Endodermal cell (in vitro differentiated cells): ENCODE data around the gene PPFIBP2. TPM values are rescaled to one million over a fixed set of nuclear protein-coding genes. Genes with fewer than 3 reads are reported as not detected.

Experiments used
- DNase-seq: peaks from one replicate; pipeline ENCODE4 v3.0.0-alpha.2; 2017
- H3K27ac ChIP-seq: 2 replicates; pipeline ENCODE4 v1.5.1; 2013; ENCODE audit warnings: mild to moderate bottlenecking, low read depth, low read length, moderate library complexity
- H3K27me3 ChIP-seq: 2 replicates; pipeline ENCODE4 v1.6.1; 2013; ENCODE audit warnings: mild to moderate bottlenecking, low read length, moderate library complexity; ENCODE audit not compliant: insufficient read depth, control insufficient read depth, poor library complexity, severe bottlenecking
- H3K36me3 ChIP-seq: 2 replicates; pipeline ENCODE4 v1.7.0; 2013; ENCODE audit warnings: mild to moderate bottlenecking, low read length, moderate library complexity; ENCODE audit not compliant: control insufficient read depth, insufficient read depth
- H3K4me1 ChIP-seq: one replicate; pipeline ENCODE4 v1.7.0; 2013; ENCODE audit warnings: low read length; ENCODE audit not compliant: control insufficient read depth, insufficient read depth
- H3K4me3 ChIP-seq: 2 replicates; pipeline ENCODE4 v1.5.1; 2013; ENCODE audit warnings: mild to moderate bottlenecking, low read length, moderate library complexity
- H3K9ac ChIP-seq: 2 replicates; pipeline ENCODE4 v1.6.1; 2013; ENCODE audit warnings: mild to moderate bottlenecking, low read length, moderate library complexity; ENCODE audit not compliant: poor library complexity, severe bottlenecking; ENCODE audit errors: extremely low read depth
- H3K9me3 ChIP-seq: 2 replicates; pipeline ENCODE4 v1.6.1; 2013; ENCODE audit warnings: mild to moderate bottlenecking, low read length, moderate library complexity; ENCODE audit not compliant: control insufficient read depth
- H3K27ac Mint-ChIP-seq: 2 replicates; pipeline ENCODE4 v1.8.0; 2020; ENCODE audit warnings: mixed read lengths
- H3K27me3 Mint-ChIP-seq: 2 replicates; pipeline ENCODE4 v1.8.0; 2021; ENCODE audit warnings: mild to moderate bottlenecking, mixed read lengths; ENCODE audit not compliant: insufficient read depth
- H3K36me3 Mint-ChIP-seq: 2 replicates; pipeline ENCODE4 v1.8.0; 2020; ENCODE audit warnings: low read depth, mixed read lengths
- H3K4me1 Mint-ChIP-seq: 2 replicates; pipeline ENCODE4 v1.8.0; 2020; ENCODE audit warnings: mixed read lengths
- H3K4me3 Mint-ChIP-seq: 2 replicates; pipeline ENCODE4 v1.8.0; 2020; ENCODE audit warnings: mild to moderate bottlenecking, moderate library complexity, mixed read lengths
- H3K9me3 Mint-ChIP-seq: 2 replicates; pipeline ENCODE4 v1.8.0; 2020; ENCODE audit warnings: mild to moderate bottlenecking, mixed read lengths
- WGBS, 2 experiments: methylation state at CpG; one replicate each; pipeline versions ENCODE4 v1.1.5 to v1.1.7; 2013; ENCODE audit warnings: missing lambda C conversion rate in 2 of 2, mixed read lengths in 1 of 2; ENCODE audit not compliant: insufficient coverage in 1 of 2, insufficient read length in 1 of 2; 5-methylcytosine and 5-hydroxymethylcytosine counted together
- total RNA-seq, 2 donors: library from RNA; stranded (reverse); fragmentation: NEBNext Ultra II Directional in 1 of 2; extraction: Animal tissue kit (Norgen Biotek cat#: 25700) in 1 of 2; gene quantifications; 2 replicates in 1 of 2; 3 replicates in 1 of 2; pipeline ENCODE4 v1.2.1, GENCODE V29; 2021
- TF ChIP-seq, protein P1 (sequence below): fragments of 200-600 bp; sonication (generic); conservative IDR thresholded peaks from 2 replicates; pipeline ENCODE4 v1.5.0; 2021; ENCODE audit warnings: antibody characterized with exemption, mild to moderate bottlenecking

PPFIBP2 gene
- total RNA-seq, 2 donors from 2014 or later, result 149 to 195 TPM

DNA sequence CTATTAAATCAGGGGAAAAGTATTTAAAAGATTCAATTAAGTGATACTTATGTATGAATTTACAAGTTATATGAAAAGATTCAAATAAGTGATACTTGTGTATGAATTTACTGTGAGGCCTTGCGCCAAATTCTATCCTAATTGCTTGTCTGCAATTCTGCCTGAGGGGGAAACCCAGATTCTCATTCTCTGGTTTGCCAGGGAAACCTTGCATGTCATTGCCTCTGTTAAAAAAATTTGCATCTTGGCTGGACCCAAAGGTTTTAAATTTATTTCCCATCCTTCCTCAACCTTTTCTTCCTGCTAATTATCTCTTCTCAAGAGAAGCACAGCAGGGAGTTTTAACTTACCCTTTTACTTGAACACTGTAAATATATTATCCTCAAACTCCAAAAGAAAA is 14.7 kb upstream of the PPFIBP2 start:
- no peak overlapping the region for H3K9ac ChIP-seq
- Mint-ChIP-seq H3K4me1 (peaks cover 15% of the 10 kb centered on the region), H3K27me3 (no peaks in the 10 kb centered on the region), H3K4me3 (no peak overlapping the region), H3K36me3 (no peaks in the 10 kb centered on the region), H3K9me3 (no peaks in the 10 kb centered on the region), H3K27ac (no peak overlapping the region)
- no peaks in the 10 kb centered on the region for H3K27me3 ChIP-seq
- no peak overlapping the region for H3K27ac ChIP-seq
- H3K9me3 ChIP-seq, result no peaks in the 10 kb centered on the region
- TF ChIP-seq, protein P1, sequence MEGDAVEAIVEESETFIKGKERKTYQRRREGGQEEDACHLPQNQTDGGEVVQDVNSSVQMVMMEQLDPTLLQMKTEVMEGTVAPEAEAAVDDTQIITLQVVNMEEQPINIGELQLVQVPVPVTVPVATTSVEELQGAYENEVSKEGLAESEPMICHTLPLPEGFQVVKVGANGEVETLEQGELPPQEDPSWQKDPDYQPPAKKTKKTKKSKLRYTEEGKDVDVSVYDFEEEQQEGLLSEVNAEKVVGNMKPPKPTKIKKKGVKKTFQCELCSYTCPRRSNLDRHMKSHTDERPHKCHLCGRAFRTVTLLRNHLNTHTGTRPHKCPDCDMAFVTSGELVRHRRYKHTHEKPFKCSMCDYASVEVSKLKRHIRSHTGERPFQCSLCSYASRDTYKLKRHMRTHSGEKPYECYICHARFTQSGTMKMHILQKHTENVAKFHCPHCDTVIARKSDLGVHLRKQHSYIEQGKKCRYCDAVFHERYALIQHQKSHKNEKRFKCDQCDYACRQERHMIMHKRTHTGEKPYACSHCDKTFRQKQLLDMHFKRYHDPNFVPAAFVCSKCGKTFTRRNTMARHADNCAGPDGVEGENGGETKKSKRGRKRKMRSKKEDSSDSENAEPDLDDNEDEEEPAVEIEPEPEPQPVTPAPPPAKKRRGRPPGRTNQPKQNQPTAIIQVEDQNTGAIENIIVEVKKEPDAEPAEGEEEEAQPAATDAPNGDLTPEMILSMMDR, result no peak
- H3K36me3 ChIP-seq, result no peaks in the 10 kb centered on the region
- DNase-seq, result no peak
- WGBS, 2 experiments, result 96% methylated on average over 1 of the region's 1 CpG; no CpG with 5 or more reads in 1 of the 2 experiments
- H3K4me1 ChIP-seq, result peaks cover 12% of the 10 kb centered on the region
- no peak overlapping the region for H3K4me3 ChIP-seq

DNA sequence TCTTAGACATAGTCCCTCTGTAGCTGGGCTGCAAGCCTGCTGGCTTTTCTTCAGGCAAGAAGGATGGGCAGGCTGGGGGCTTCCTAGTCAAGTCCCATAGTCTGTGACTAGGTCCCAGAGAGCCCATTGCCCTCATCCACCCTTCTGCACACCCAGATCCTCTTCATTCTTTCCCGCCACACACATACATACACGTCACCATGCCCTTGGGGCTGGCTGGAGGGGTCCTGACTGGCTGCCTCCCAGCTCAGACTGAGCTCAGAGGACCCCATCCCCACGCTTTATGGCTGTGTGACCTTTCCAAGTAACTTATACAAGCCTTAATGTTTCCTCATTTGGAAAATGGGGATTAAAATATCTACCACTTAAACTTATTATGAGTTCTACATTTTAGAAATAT is 13.5 kb upstream of the PPFIBP2 start:
- no peaks in the 10 kb centered on the region for H3K27me3 ChIP-seq
- no peaks in the 10 kb centered on the region for H3K9me3 ChIP-seq
- H3K36me3 Mint-ChIP-seq, result no peaks in the 10 kb centered on the region
- peaks cover 6% of the 10 kb centered on the region for H3K4me1 Mint-ChIP-seq
- TF ChIP-seq, protein P1, result no peak
- peaks cover 6% of the 10 kb centered on the region for H3K4me1 ChIP-seq
- no peaks in the 10 kb centered on the region for H3K36me3 ChIP-seq
- no peaks in the 10 kb centered on the region for H3K9me3 Mint-ChIP-seq
- 91 to 92% methylated on average over 2 to 3 of the region's 3 CpGs for WGBS, 2 experiments
- H3K27ac Mint-ChIP-seq, result no peak overlapping the region
- H3K27me3 Mint-ChIP-seq, result no peaks in the 10 kb centered on the region
- no peak overlapping the region for H3K4me3 ChIP-seq
- no peak overlapping the region for H3K4me3 Mint-ChIP-seq
- no peak overlapping the region for H3K27ac ChIP-seq
- no peak overlapping the region for H3K9ac ChIP-seq
- no peak for DNase-seq

DNA sequence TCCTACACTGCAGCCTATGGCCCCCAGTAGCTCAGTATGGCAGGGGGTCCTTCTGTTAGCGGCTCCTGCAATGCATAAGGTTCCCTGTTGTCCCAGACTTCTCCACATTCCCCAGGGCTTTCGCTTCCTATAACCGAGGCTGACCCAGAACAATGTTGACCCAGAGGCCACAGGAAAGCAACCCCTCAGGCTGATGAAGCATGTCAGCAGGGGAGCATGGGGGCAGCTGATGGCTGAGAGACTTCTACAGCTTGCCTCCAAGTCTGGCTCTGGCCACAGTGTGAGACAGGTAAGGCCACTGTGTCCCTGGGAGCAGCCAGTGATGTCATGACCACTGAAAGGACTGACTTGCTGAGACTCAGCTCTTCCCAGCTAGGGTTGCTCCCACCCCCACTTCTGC is 12.5 kb upstream of the PPFIBP2 start:
- Histone ChIP-seq H3K4me1 (peaks cover 6% of the 10 kb centered on the region), H3K27me3 (no peaks in the 10 kb centered on the region), H3K27ac (no peak overlapping the region), H3K9ac (no peak overlapping the region), H3K4me3 (no peak overlapping the region), H3K36me3 (no peaks in the 10 kb centered on the region), H3K9me3 (no peaks in the 10 kb centered on the region)
- Mint-ChIP-seq H3K27ac (no peak overlapping the region), H3K9me3 (no peaks in the 10 kb centered on the region), H3K27me3 (no peaks in the 10 kb centered on the region), H3K4me1 (peaks cover 8% of the 10 kb centered on the region), H3K36me3 (no peaks in the 10 kb centered on the region), H3K4me3 (no peak overlapping the region)
- TF ChIP-seq, protein P1, result no peak
- WGBS, 2 experiments, result 83% methylated on average over 3 of the region's 3 CpGs; no CpG with 5 or more reads in 1 of the 2 experiments
- DNase-seq, result peak; percentile 64
